GM15510 (cell line): Measurements from ENCODE around the gene TNRC6B.

Experiments used
- POLR2A ChIP-seq: IDR thresholded peaks from 3 replicates; pipeline ENCODE4 v1.6.1; 2011; ENCODE audit warnings: borderline replicate concordance; ENCODE audit not compliant: insufficient read length; ENCODE audit errors: extremely low read depth

The TNRC6B gene

GRCh38 chr22:40310768-40311120, 133.0 kb downstream of the TNRC6B start:
- no peak for TF ChIP-seq POLR2A

- TF ChIP-seq POLR2A = no peak
Observed at GRCh38 chr22:40312050-40312449, 134.3 kb downstream of the TNRC6B start.

GRCh38 chr22:40313007-40313406, 135.3 kb downstream of the TNRC6B start:
- TF ChIP-seq POLR2A = no peak

GRCh38 chr22:40314041-40314440, 136.3 kb downstream of the TNRC6B start:
- TF ChIP-seq POLR2A = no peak

GRCh38 chr22:40320687-40321086, 143.0 kb downstream of the TNRC6B start:
- TF ChIP-seq POLR2A = no peak

- TF ChIP-seq POLR2A = no peak
Observed at GRCh38 chr22:40322021-40322420, 144.3 kb downstream of the TNRC6B start.

- TF ChIP-seq POLR2A = no peak
Observed at GRCh38 chr22:40322818-40323447, 145.2 kb downstream of the TNRC6B start.

- TF ChIP-seq POLR2A = no peak
Observed at GRCh38 chr22:40323681-40324171, 146.0 kb downstream of the TNRC6B start.

GRCh38 chr22:40324468-40325305, 147.0 kb downstream of the TNRC6B start:
- no peak for TF ChIP-seq POLR2A

GRCh38 chr22:40325315-40325714, 147.6 kb downstream of the TNRC6B start:
- TF ChIP-seq POLR2A = no peak

GRCh38 chr22:40326905-40327735, 149.4 kb downstream of the TNRC6B start:
- TF ChIP-seq POLR2A = no peak

- TF ChIP-seq POLR2A = no peak
Observed at GRCh38 chr22:40328546-40329456, 151.1 kb downstream of the TNRC6B start.

- TF ChIP-seq POLR2A = no peak
Observed at GRCh38 chr22:40329466-40329865, 151.7 kb downstream of the TNRC6B start.

GRCh38 chr22:40330086-40330485, 152.4 kb downstream of the TNRC6B start:
- no peak for TF ChIP-seq POLR2A
